HG03439 (cell line): ENCODE measurements around the gene CDC34.

Source experiments
- ATAC-seq: cut with Tn5 transposase; IDR thresholded peaks from one replicate; pipeline ENCODE4 v1.9.1; 2021; ENCODE audit warnings: mild to moderate bottlenecking, moderate library complexity; ENCODE audit not compliant: unreplicated experiment

Gene CDC34

GRCh38 chr19:540867-541637 lies 9.5 kb downstream of the CDC34 start:
- ATAC-seq = no peak

GRCh38 chr19:541699-542098 lies 10.1 kb downstream of the CDC34 start:
- no peak for ATAC-seq

- ATAC-seq = no peak
Observed at GRCh38 chr19:542173-542866, 10.8 kb downstream of the CDC34 start.

- ATAC-seq = no peak
Observed at GRCh38 chr19:543910-544608, 12.5 kb downstream of the CDC34 start, which contains the start of gene GZMM. Gene GZMM, plus strand, starts transcription at chr19:544053. Its CDS starts 19 bp downstream, at chr19:544072.

GRCh38 chr19:547117-547516 lies 15.6 kb downstream of the CDC34 start:
- no peak for ATAC-seq

- no peak for ATAC-seq
Observed at GRCh38 chr19:547836-548720, 16.5 kb downstream of the CDC34 start.

- no peak for ATAC-seq
Observed at GRCh38 chr19:548886-549830, 17.6 kb downstream of the CDC34 start.

- ATAC-seq = no peak
Observed at GRCh38 chr19:554817-555216, 23.3 kb downstream of the CDC34 start.

- ATAC-seq = no peak
Observed at GRCh38 chr19:555474-555808, 23.9 kb downstream of the CDC34 start.

- no peak for ATAC-seq
Observed at GRCh38 chr19:556611-557382, 25.2 kb downstream of the CDC34 start.

- ATAC-seq = no peak
Observed at GRCh38 chr19:558770-559439, 27.3 kb downstream of the CDC34 start.

GRCh38 chr19:560121-560520 lies 28.6 kb downstream of the CDC34 start:
- no peak for ATAC-seq

GRCh38 chr19:566403-566802 lies 34.8 kb downstream of the CDC34 start:
- ATAC-seq = no peak

GRCh38 chr19:566844-567243 lies 35.3 kb downstream of the CDC34 start:
- ATAC-seq = no peak

- no peak for ATAC-seq
Observed at GRCh38 chr19:567296-567900, 35.8 kb downstream of the CDC34 start.

- ATAC-seq = no peak
Observed at GRCh38 chr19:570251-570686, 38.7 kb downstream of the CDC34 start.

GRCh38 chr19:570937-571565 lies 39.5 kb downstream of the CDC34 start:
- no peak for ATAC-seq

- no peak for ATAC-seq
Observed at GRCh38 chr19:571566-571974, 40.0 kb downstream of the CDC34 start.
